HL-60 (cell line): ENCODE data around the gene HSPA14.

Experiments
- CTCF ChIP-seq: IDR thresholded peaks from one replicate; pipeline ENCODE4 v1.5.1; 2011; ENCODE audit warnings: low read length, control low read depth, inconsistent platforms; ENCODE audit not compliant: insufficient read depth
- POLR2AphosphoS5 ChIP-seq: IDR thresholded peaks from 2 replicates; pipeline ENCODE4 v1.6.1; 2012; ENCODE audit warnings: low read depth
- REST ChIP-seq: IDR thresholded peaks from 2 replicates; pipeline ENCODE4 v1.6.1; 2012; ENCODE audit warnings: low read depth; ENCODE audit not compliant: insufficient replicate concordance

- TF ChIP-seq CTCF (no peak), REST (no peak), POLR2AphosphoS5 (no peak)
These were observed 926 bp upstream of the HSPA14 start for GRCh38 chr10:14837003-14837756.
